OCI-LY1 (cell line): ENCODE measurements around the gene MAGI2.

Experiments used
- H2AFZ ChIP-seq: fragments of 200-600 bp; sonication (generic), shearing (Covaris generic); 2 replicates; pipeline ENCODE4 v1.6.0; 2014; ENCODE audit warnings: antibody characterized with exemption, mild to moderate bottlenecking, low read length
- H3F3A ChIP-seq: fragments of 200-600 bp; sonication (generic), shearing (Covaris generic); 2 replicates; pipeline ENCODE4 v1.6.0; 2014; ENCODE audit warnings: mild to moderate bottlenecking, antibody characterized with exemption, low read length, moderate library complexity; ENCODE audit not compliant: insufficient read depth
- H3K27ac ChIP-seq: fragments of 200-600 bp; sonication (generic); 2 replicates; pipeline ENCODE4 v1.5.1; 2014; ENCODE audit warnings: low read length, mixed run types, mild to moderate bottlenecking, low read depth; ENCODE audit not compliant: poor library complexity, severe bottlenecking
- H3K27me3 ChIP-seq: fragments of 200-600 bp; sonication (generic); 2 replicates; pipeline ENCODE4 v1.6.0; 2014; ENCODE audit warnings: antibody characterized with exemption, mild to moderate bottlenecking, low read length, moderate library complexity; ENCODE audit not compliant: insufficient read depth
- H3K36me3 ChIP-seq: fragments of 200-600 bp; sonication (generic); 2 replicates; pipeline ENCODE4 v1.6.1; 2014; ENCODE audit warnings: mild to moderate bottlenecking, antibody characterized with exemption, low read length, moderate library complexity, mixed read lengths; ENCODE audit not compliant: insufficient read depth
- H3K4me1 ChIP-seq: fragments of 200-600 bp; sonication (generic); 2 replicates; pipeline ENCODE4 v1.5.1; 2014; ENCODE audit warnings: mild to moderate bottlenecking, low read length, moderate library complexity; ENCODE audit not compliant: insufficient read depth, severe bottlenecking
- H3K4me2 ChIP-seq: fragments of 200-600 bp; sonication (generic), shearing (Covaris generic); 2 replicates; pipeline ENCODE4 v1.6.1; 2014; ENCODE audit warnings: low read length
- H3K4me3 ChIP-seq: fragments of 200-600 bp; sonication (generic); 2 replicates; pipeline ENCODE4 v1.5.1; 2014; ENCODE audit warnings: low read length, low read depth, mild to moderate bottlenecking, mixed read lengths; ENCODE audit not compliant: poor library complexity, severe bottlenecking
- H3K79me2 ChIP-seq: fragments of 200-600 bp; shearing (Covaris generic); 2 replicates; pipeline ENCODE4 v1.6.1; 2016; ENCODE audit warnings: mixed run types, low read length, mixed read lengths; ENCODE audit not compliant: insufficient read depth
- H3K9ac ChIP-seq: fragments of 200-600 bp; sonication (generic), shearing (Covaris generic); 2 replicates; pipeline ENCODE4 v1.6.1; 2014; ENCODE audit warnings: mild to moderate bottlenecking, low read length, mixed read lengths
- H3K9me2 ChIP-seq: fragments of 200-600 bp; sonication (generic), shearing (Covaris generic); 2 replicates; pipeline ENCODE4 v1.6.1; 2014; ENCODE audit warnings: low read depth, mild to moderate bottlenecking, low read length, mixed read lengths
- H3K9me3 ChIP-seq: fragments of 200-600 bp; shearing (Covaris generic); 2 replicates; pipeline ENCODE4 v1.6.1; 2014; ENCODE audit warnings: low read length, mixed read lengths
- H4K20me1 ChIP-seq: fragments of 200-600 bp; sonication (generic), shearing (Covaris generic); 2 replicates; pipeline ENCODE4 v1.6.0; 2016; ENCODE audit warnings: mild to moderate bottlenecking, low read length; ENCODE audit not compliant: insufficient read depth
- EZH2 ChIP-seq: fragments of 200-600 bp; sonication (generic), shearing (Covaris generic); IDR thresholded peaks from 2 replicates; pipeline ENCODE4 v1.8.0; 2017; ENCODE audit warnings: borderline replicate concordance, mixed run types, mild to moderate bottlenecking, antibody characterized with exemption, low read length, moderate library complexity, mixed read lengths
- TF ChIP-seq, protein P1 (sequence below): fragments of 200-600 bp; sonication (generic), shearing (Covaris generic); IDR thresholded peaks from 2 replicates; pipeline ENCODE4 v1.5.1; 2017; ENCODE audit warnings: mild to moderate bottlenecking, antibody characterized with exemption, low read length, moderate library complexity, mixed read lengths

MAGI2 gene

GRCh38 chr7:78873117-78873516 is 580.4 kb downstream of the MAGI2 start:
- no peak overlapping the region for H3K9ac ChIP-seq
- no peaks in the 10 kb centered on the region for H3K27me3 ChIP-seq
- no peak for TF ChIP-seq EZH2
- TF ChIP-seq, protein P1, sequence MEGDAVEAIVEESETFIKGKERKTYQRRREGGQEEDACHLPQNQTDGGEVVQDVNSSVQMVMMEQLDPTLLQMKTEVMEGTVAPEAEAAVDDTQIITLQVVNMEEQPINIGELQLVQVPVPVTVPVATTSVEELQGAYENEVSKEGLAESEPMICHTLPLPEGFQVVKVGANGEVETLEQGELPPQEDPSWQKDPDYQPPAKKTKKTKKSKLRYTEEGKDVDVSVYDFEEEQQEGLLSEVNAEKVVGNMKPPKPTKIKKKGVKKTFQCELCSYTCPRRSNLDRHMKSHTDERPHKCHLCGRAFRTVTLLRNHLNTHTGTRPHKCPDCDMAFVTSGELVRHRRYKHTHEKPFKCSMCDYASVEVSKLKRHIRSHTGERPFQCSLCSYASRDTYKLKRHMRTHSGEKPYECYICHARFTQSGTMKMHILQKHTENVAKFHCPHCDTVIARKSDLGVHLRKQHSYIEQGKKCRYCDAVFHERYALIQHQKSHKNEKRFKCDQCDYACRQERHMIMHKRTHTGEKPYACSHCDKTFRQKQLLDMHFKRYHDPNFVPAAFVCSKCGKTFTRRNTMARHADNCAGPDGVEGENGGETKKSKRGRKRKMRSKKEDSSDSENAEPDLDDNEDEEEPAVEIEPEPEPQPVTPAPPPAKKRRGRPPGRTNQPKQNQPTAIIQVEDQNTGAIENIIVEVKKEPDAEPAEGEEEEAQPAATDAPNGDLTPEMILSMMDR, result no peak
- H3K9me3 ChIP-seq, result no peaks in the 10 kb centered on the region
- H3K79me2 ChIP-seq, result no peaks in the 10 kb centered on the region
- H3K4me3 ChIP-seq, result no peak overlapping the region
- no peak overlapping the region for H2AFZ ChIP-seq
- H3K4me2 ChIP-seq, result no peak overlapping the region
- no peaks in the 10 kb centered on the region for H3K36me3 ChIP-seq
- no peaks in the 10 kb centered on the region for H3K9me2 ChIP-seq
- no peaks in the 10 kb centered on the region for H3F3A ChIP-seq
- H3K4me1 ChIP-seq, result no peaks in the 10 kb centered on the region
- no peaks in the 10 kb centered on the region for H4K20me1 ChIP-seq
- no peak overlapping the region for H3K27ac ChIP-seq

GRCh38 chr7:78864339-78864738 is 589.1 kb downstream of the MAGI2 start:
- Histone ChIP-seq H3K36me3 (no peaks in the 10 kb centered on the region), H3K9me2 (no peaks in the 10 kb centered on the region), H3F3A (no peaks in the 10 kb centered on the region), H3K9ac (no peak overlapping the region), H2AFZ (no peak overlapping the region), H3K4me3 (no peak overlapping the region), H4K20me1 (no peaks in the 10 kb centered on the region), H3K9me3 (no peaks in the 10 kb centered on the region), H3K4me1 (no peaks in the 10 kb centered on the region), H3K27ac (no peak overlapping the region), H3K4me2 (no peak overlapping the region), H3K79me2 (no peaks in the 10 kb centered on the region), H3K27me3 (no peaks in the 10 kb centered on the region)
- TF ChIP-seq, protein P1, result no peak
- no peak for TF ChIP-seq EZH2

- H3F3A ChIP-seq, result no peaks in the 10 kb centered on the region
Observed at GRCh38 chr7:78863281-78863680, 590.2 kb downstream of the MAGI2 start.

More at GRCh38 chr7:78863281-78863680, 590.2 kb downstream of the MAGI2 start:
- Histone ChIP-seq H2AFZ (no peak overlapping the region), H3K79me2 (no peaks in the 10 kb centered on the region), H3K4me3 (no peak overlapping the region), H3K9me3 (no peaks in the 10 kb centered on the region), H4K20me1 (no peaks in the 10 kb centered on the region), H3K36me3 (no peaks in the 10 kb centered on the region), H3K4me2 (no peak overlapping the region), H3K4me1 (no peaks in the 10 kb centered on the region), H3K9me2 (no peaks in the 10 kb centered on the region), H3K27me3 (no peaks in the 10 kb centered on the region), H3K27ac (no peak overlapping the region), H3K9ac (no peak overlapping the region)
- TF ChIP-seq, protein P1, result no peak
- TF ChIP-seq EZH2, result no peak
